ENCODE measurements around the gene RPH3AL.

Gene RPH3AL

DNA sequence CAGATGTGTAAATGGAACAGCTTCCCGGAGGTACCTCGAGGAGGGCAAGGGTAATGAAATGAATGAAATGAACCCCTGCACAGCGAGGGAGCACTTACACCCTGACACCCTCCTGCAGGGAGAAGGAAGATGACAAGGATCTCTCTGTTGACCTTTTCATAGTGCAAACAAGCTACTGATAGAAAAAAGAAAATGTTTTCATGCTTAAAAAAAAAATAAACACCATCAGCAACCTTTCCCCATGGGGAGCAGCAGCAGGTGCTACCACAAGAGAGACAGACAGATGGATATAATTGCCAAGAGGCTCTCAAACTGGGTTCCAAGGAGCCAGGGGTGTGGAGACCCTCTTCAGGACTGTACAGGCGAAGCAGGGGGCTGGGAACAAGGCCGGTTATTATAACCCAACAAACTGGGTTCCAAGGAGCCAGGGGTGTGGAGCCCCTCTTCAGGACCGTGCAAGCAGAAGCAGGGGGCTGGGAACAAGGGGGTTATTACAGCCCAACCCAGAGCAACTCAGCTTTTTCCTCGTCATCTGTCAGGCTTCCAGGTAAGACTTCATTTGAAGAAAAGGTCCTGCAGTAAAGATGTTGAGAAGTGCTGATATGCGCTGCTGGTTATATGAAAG lies 718 bp upstream of the RPH3AL start:
- DNase-seq (ENCODE audit: low spot score): no peak

DNA sequence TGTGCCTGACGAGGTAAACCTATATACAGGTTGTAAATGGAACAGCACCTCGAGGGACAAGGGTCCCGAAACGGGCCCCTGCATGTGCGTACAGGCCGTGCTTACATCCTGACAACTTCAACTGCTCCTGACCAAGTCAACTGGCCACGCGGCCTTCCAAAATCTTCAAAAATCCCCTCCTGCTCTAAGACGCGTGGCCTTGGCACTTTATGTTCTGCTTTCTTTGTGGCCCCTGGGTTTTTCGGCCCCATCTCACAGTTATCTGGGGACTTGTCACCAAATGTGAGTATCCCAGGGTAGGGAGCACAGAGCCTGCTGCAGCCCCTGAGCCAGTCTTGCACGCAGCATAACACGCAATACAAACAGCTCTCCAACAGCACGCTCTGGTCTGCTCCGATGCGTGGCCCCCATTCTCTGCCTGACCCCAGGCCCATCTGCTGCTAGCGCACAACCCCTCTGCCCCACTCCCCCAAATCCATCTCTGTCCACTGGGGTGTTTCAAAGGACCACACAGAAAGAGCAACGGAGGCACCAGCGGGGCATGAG lies 659 bp downstream of the RPH3AL start:
- DNase-seq (ENCODE audit: low spot score): no peak

DNA sequence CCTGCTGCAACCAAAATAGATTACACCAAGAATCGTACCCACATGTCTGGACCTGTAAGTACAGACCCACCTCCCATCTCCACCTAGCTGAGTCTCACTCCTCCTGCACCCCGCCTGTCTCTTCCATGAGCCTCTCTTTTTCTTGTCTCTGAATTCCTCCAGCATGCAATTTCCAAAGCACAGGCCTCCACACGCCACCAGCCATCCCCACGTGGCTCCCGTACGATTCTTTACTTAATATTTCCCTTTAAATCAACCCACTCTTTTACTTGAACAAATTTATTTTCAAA lies 1.2 kb downstream of the RPH3AL start:
- no peak for DNase-seq (ENCODE audit: low spot score)

DNA sequence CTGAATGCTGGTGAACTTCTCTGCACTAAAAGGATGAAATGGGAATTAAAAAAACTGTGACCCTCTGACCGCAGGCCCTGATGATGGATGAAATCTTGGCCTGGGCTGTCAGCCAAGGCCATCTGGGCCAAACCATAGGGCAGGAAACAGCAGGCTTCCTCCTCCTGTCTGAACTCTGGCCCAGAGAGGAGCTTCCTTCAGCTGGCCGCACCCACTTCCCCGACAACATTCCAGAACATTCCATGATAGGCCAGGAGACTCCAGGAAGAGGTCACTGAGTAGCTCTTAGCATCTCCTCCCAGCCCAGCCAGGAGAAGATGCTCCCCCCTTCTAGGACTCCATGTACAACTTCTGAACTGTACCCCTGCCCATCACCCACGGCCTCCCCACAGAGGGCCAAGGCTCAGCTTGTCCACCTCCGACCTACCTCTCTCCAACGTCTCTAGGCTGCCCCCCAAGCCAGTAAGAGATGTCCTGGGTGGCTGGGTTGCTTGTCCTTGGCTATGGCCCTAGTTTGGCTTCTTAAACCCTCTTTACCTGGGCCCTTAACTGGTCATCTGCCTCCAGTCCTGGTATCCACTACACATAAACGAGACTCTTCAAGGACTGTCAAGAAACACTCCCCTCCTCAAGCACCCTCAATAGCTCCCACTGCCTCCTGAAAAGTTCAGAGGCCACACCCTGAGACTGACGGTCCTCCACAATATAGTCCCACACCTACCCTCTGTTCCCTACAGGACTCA lies 1.7 kb downstream of the RPH3AL start:
- DNase-seq (ENCODE audit: low spot score): no peak

DNA sequence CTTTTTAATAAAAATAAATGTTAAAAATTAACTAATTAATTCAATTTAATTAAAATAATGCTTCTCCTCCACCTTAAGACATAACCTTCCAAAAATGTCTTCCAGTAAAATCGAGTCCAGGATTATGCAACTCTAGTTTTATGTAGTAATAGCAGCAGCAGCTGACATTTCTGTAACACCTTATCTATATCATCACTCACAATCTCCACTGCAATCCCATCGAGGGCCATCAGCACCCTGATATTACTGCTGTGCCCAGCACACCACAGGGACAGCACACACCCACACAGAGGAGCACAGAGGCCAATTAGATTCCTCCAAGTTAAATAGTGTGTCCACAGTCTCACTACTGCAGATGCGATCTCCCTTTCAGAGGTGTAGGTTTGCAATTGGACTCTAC lies 2.9 kb downstream of the RPH3AL start:
- DNase-seq (ENCODE audit: low spot score): no peak

DNA sequence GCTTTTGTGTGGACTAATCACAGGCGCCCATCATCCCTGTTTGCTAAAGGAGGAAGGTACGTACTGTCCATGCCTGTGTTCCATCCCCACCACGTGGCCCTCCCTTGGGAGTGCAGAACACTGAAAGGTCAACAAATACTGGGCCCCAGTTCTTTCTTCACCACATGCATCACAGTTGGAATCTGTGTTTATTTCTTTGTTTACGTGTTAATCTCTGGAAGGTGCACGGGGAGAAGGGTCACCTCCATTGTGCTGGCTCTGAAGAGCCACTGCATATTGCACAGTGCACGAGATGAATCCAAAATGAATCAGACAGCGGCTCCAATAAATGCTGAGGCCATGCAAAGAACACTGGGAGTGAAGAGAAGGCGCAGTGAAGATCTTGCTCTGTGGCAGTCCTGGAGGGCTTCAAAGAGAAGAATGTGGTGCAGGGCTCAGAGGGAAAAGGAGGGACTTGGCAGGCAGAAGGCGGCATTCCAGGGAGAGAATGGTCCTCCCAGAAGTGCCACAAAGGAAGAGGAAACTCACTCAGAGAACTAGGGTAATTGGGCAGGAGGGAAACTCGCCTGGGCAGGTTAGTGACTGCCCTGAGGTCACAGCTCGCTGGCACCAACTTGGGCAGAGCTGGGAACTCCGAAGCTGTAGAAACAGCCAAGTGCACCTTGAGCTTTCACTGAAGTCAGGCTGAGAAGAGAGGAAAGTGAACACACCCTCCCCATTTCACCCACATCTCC lies 3.7 kb downstream of the RPH3AL start:
- DNase-seq (ENCODE audit: low spot score): no peak

DNA sequence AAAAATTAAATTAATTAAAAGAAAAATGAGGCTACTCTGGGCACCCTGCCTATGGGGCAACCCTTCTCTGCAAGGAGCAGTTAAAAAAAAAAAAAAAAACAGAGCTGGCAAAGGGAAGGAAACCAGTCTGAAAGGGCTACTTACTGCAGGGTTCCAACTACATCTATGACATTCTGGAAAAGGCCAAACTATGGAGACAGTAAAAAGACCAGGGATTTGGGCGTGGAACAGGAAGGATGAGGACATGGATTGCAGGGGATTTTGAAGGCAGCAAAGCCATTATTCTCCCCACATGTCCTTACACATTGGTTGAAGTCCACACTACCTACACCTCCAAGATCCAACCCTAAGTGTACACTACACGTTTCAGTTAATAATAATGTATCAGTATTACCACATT lies 4.6 kb downstream of the RPH3AL start:
- no peak for DNase-seq (ENCODE audit: low spot score)

DNA sequence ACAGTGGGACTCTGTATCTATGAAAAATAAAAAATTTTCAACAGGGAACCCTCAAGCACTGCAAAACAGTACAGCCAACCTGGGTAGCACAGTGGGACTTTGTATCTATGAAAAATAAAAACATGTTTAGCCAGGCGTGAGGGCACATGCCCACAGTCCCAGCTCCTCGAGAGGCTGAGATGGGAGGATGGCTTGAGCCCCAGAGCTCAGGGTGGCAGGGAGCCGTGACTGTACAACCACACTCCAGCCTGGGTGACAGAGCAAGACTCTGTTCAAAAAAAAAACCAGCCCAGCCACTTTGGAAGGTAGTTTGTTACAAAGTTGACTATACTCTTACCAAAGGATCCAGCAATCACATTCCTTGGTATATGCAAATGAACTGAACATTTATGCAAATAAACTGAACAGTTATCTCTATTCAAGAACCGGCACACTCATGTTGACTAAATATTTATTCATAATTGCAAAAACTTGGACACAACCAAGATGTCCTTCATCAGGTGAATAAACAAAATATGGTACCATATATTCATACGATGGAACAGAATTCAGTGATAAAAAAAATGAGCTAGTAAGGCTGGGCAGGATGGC lies 5.2 kb downstream of the RPH3AL start:
- DNase-seq (ENCODE audit: low spot score): no peak

DNA sequence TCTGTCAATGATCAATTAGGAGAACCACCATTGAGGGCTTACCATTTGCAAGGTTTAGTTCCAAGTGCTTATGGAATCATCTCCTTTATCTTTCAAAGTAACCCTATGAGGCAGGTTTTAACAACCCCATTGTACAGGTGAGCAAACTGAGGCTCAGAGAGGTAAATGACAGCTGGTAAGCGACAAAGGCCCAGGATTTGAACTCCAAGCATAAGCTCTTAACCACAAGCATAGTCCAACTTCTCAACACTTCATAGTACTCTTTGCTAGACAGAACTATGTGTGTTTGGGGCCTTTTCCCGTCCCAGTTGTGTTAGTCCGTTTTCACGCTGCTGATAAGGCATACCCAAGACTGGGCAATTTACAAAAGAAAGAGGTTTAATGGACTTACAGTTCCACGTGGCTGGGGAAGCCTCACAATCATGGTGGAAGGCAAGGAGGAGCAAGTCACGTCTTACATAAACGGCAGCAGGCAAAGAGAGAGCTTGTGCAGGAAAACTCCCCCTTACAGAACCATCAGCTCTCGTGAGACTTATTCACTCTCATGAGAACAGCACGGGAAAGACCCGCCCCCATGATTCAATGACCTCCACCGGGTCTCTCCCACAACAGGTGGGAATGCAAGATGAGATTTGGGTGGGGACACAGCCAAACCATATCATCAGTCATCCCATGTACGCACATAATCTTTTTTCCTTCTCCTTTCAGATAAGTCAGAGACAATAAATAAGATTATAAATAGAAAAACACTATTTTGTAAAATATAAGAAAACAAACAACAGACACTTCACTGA lies 6.4 kb downstream of the RPH3AL start:
- DNase-seq (ENCODE audit: low spot score): no peak

DNA sequence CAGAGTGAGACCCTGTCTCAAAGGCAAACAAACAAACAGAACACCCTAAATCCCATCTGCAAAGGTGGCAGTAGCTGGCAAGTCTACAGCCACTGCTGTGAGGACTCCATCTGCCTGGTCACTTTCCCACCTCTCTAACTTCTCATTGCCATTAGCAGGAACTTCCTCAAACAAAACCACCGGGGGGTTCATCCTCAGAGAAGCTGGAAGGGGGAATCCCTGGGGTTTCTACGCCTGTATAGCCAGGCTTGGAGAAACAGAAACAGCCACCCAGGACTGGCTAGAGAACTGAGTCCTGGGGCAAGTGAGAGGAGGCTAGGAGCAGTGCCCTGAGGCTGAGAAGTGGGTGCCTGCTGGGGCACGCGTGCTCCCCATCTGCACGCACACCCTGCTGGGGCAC lies 7.3 kb downstream of the RPH3AL start:
- no peak for DNase-seq (ENCODE audit: low spot score)

DNA sequence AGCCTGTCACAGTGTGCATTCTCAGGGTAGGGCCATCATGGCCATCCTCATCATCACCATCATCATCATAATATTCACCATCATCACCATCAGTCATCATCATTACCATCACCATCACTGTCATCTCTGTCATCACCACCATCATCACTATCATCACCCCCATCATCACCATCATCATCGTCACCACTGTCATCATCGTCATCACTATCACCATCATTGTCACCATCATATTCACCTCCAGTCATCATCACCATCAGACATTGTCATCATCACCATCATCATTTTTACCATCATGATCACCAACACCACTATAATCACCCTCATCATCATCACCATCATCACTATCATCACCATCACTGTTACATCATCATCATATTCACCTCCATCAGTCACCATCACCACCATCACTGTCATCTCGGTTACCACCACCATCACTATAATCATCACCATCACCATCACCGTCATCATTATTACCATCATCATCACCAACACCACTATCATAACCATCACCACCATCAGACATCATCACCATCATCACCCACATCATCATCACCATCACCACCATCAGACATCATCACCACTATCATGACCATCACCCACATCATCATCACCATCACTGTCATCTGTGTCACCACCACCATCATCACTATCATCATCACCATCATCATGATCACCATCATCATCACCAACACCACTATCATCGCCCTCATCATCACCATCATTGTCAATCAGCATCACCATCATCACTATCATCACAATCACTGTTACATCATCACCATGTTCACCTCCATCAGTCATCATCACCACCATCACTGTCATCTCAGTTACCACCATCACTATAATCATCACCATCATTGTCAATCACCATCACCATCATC lies 8.5 kb downstream of the RPH3AL start:
- DNase-seq (ENCODE audit: low spot score): no peak

DNA sequence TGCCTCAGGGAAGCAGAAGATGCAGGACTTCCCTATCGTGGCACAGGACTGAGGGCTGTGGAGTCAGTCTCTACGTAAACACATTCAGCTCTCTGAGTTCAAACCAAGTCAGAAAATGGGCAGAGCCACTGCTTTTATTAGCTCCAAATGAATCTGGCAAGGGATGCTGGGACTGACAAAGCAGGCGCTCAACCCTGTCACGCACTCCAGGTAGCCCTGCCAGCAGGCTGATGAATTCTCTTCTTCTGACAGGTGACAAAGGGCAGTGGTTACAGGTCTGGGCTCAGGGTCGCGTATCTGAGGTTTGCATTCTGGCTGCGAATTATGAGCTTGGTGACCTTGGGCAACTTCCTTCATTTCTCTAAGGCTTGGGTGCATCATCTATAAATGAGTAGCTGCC lies 9.4 kb downstream of the RPH3AL start:
- no peak for DNase-seq (ENCODE audit: low spot score)

DNA sequence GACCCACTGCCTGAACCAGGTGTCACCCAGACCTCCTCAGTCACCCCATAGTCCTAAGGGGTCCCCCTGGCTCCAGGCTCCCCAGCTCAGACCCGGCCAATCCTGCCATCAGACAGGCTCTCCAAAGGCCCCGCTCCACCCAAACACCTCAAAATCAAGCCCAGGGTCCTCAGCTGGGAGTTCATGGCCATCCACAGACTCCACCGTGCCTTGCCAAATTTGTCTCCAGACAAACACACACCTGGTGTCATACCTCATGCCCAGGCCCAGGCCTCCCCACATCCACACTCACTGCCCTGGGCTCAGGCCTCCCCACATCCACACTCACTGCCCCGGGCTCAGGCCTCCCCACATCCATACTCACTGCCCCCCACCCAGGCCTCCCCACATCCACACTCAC lies 12.5 kb downstream of the RPH3AL start:
- DNase-seq (ENCODE audit: low spot score): no peak

DNA sequence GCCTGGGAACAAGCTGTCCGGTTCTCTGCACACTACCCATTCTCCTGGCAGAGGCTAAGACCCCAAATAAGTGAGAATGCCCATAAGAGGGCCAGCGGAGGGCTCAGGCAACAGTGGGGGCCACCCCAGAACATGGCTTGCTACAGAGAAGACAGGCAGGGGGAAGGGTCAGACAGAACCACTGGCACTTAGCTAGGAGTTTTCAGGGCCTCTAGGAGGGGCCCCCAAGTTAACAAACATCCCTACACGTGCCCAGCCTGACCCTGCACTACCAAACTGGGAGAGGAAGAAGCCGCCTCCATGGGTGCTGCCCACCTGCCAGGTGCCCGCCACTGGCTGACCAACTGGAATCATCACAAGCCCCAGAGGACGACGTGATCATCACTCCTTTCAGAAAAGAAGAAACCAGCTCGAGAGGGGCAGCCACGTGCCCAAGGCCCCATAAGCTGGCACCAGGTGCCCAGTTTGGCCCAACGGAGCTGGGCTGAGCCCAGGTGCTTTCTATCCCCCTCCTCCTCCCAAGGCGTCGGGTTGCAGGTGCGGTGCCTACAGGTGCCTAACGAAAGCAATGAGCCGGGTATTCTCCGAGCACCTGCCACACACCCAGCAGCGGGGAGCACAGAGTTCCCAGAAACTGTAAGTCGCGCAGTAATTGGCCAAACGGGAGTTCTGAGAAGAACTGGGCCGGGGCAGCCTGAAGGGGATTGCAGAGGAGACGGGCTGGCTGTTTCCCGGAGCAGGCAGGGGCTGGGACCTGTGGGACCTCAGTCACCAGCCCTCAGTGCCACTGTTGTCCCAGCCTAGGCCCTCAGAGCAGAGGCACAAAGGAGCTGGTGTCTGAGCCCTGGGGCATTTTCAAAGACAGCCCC lies 13.2 kb downstream of the RPH3AL start:
- DNase-seq (ENCODE audit: low spot score): no peak

DNA sequence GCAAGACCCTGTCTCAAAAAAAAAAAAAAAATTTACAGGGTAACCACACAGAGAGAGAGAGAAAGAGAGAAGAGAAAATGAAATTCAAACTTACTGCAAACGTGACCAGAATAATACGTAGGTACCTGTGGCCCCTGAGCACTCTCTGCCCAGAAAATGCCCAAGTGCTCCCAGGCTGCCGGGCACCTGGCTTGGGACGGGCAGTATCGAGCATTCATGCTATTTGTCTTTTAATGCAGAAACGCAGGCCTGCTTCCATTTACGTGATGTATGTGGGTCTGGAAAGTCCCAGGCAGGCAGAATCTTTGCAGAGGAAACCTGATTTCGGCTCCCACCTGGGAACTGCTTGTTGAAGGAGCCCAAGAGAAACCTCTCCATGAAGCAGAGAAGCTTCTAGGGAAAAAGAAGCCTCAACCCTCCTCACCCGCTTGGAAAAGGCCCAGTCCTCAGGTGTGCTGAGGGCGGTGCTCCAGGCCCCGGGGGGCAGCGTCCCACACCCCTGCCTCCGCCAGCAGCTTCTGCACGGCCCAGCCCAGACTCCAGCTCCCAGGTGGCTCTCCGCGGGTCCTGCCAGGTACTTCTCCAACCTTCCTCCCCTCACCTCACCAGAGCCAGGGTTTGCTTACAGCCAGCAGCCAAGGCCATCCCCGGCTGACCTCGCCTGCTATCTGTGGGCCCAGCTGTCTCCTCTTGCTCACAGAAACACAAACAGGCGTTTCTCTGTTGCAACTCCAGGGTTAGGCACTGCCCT lies 14.0 kb downstream of the RPH3AL start:
- no peak for DNase-seq (ENCODE audit: low spot score)

DNA sequence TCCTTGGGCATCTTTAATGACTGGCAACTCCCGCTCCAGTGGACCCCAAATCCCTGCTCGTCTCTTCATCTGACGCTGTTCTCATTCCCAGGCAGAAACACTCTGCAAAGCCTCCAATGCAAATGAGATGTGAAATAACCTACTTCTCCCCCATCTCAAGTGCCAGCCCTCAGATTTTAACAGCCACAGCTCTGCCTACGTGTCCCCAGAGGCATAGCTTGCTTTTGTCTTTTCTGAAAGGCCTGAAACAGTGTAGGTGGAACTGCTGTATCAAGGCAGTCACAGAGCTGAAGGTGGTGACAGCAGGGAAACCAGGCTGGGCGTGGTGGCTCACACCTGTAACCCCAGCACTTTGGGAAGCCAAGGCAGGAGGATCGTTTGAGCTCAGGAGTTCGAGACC lies 14.7 kb downstream of the RPH3AL start:
- no peak for DNase-seq (ENCODE audit: low spot score)

DNA sequence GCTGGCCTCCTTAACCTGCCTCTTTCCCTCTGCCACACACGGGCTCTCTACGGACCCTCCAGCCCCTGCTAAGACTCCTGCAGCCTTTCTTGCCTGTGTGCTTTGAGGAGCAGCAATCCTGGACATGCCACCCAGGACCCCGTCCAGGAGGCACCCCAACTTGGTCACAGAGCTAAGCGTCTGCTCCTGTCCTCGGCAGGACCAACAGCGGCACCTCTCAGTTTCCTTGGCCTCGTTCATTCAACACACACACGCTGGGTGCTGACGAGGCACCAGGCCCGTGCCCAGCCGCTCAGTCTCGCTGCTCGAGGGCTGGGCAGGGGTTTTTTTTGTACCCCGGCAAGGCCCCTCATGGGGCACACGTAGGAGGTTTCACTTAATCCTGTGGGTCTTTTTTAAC lies 15.2 kb downstream of the RPH3AL start:
- DNase-seq (ENCODE audit: low spot score): no peak

DNA sequence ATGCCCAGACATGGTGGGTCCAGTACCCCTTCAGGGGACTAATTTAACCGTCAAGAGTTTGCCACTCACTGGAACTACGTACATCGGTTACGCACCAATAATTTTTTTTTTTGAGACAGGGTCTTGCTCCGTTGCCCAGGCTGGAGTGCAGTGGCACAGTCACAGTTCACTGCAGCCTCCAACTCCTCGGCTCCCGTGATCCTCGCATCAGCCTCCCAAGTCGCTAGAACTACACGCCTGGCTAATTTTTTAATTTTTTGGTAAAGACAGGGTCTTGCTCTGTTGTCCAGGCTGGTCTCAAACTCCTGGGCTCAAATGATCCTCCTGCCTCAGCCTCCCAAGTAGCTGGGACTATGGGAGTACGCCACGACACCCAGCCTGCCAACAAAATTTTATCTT lies 15.6 kb downstream of the RPH3AL start:
- no peak for DNase-seq (ENCODE audit: low spot score)

All from COLO829 (cell line).